Neural crest cell (in vitro differentiated cells): Measurements from ENCODE around the gene ANKRD63. TPM values are rescaled to one million over a fixed set of nuclear protein-coding genes. Genes with fewer than 3 reads are reported as not detected.

Experiments used
- DNase-seq: peaks from one replicate; pipeline ENCODE4 v3.0.0; 2021; ENCODE audit warnings: low read depth, mixed read lengths, low spot score
- H3K27ac Mint-ChIP-seq: one replicate; pipeline ENCODE4 v1.8.0; 2021; ENCODE audit warnings: mild to moderate bottlenecking, mixed read lengths; ENCODE audit not compliant: unreplicated experiment
- H3K27me3 Mint-ChIP-seq: 2 replicates; pipeline ENCODE4 v1.8.0; 2021; ENCODE audit warnings: low read depth, mild to moderate bottlenecking, mixed read lengths
- H3K36me3 Mint-ChIP-seq: 2 replicates; pipeline ENCODE4 v1.8.0; 2021; ENCODE audit warnings: low read depth, mild to moderate bottlenecking, mixed read lengths
- H3K4me1 Mint-ChIP-seq: 2 replicates; pipeline ENCODE4 v1.8.0; 2021; ENCODE audit warnings: mixed read lengths
- H3K4me3 Mint-ChIP-seq: one replicate; pipeline ENCODE4 v1.8.0; 2021; ENCODE audit warnings: mild to moderate bottlenecking, mixed read lengths
- H3K9me3 Mint-ChIP-seq: 2 replicates; pipeline ENCODE4 v1.8.0; 2021; ENCODE audit warnings: mixed read lengths
- CTCF ChIP-seq: fragments of 200-600 bp; sonication (generic); conservative IDR thresholded peaks from 2 replicates; pipeline ENCODE4 v1.5.0; 2021; ENCODE audit warnings: antibody characterized with exemption, mild to moderate bottlenecking
- total RNA-seq: library from RNA; stranded (reverse); gene quantifications from 2 replicates; pipeline ENCODE4 v1.2.1, GENCODE V29; 2021

Gene ANKRD63
- total RNA-seq, 1 donor from 2014 or later = not detected

- peak; percentile 36 for DNase-seq
- H3K4me3 Mint-ChIP-seq = peak within 1 kb of the TSS; percentile 77
- no peak for TF ChIP-seq CTCF
- H3K27ac Mint-ChIP-seq = no peak within 1 kb of the TSS
- H3K27me3 Mint-ChIP-seq = peaks cover 20% of the 10 kb centered on the region
- peaks cover 13% of the 10 kb centered on the region for H3K4me1 Mint-ChIP-seq
- no peaks in the 10 kb centered on the region for H3K9me3 Mint-ChIP-seq
- no peaks in the 10 kb centered on the region for H3K36me3 Mint-ChIP-seq
Observed at GRCh38 chr15:40238532-40239403, 44.1 kb downstream of the ANKRD63 start, which contains the start of gene PAK6. Gene PAK6, plus strand, starts transcription at chr15:40239063. Its CDS starts 25,723 bp downstream, at chr15:40264786.

GRCh38 chr15:40235201-40235885 lies 47.5 kb downstream of the ANKRD63 start:
- Mint-ChIP-seq H3K4me1 (peaks cover 13% of the 10 kb centered on the region), H3K9me3 (no peaks in the 10 kb centered on the region), H3K27me3 (peaks cover 20% of the 10 kb centered on the region), H3K27ac (no peak overlapping the region), H3K4me3 (no peak overlapping the region), H3K36me3 (no peaks in the 10 kb centered on the region)
- no peak for DNase-seq
- no peak for TF ChIP-seq CTCF

DNA sequence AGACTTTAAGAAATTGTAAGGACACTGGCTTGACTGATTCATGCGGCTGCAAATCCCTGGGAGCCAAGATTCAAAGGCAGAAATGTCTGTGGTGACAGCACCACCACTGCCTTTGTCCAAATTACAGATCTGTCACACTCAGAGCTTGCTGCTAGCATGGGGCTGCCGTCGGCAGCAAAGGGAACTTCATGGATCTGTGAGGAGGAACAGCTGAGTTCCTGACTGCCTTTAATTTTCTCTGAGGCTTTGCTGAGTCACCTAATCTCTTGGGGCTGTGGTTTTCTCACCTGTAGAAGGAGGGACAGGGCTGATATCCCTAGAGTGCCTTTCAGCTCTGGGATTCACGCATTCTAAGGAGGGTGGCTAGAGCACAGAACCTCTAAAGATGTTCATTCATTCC lies 48.1 kb downstream of the ANKRD63 start:
- no peaks in the 10 kb centered on the region for H3K36me3 Mint-ChIP-seq
- peaks cover 20% of the 10 kb centered on the region for H3K27me3 Mint-ChIP-seq
- TF ChIP-seq CTCF = no peak
- H3K27ac Mint-ChIP-seq = peak overlapping the region; percentile 84
- no peak for DNase-seq
- no peak overlapping the region for H3K4me3 Mint-ChIP-seq
- H3K4me1 Mint-ChIP-seq = peaks cover 13% of the 10 kb centered on the region
- H3K9me3 Mint-ChIP-seq = no peaks in the 10 kb centered on the region

- no peaks in the 10 kb centered on the region for H3K9me3 Mint-ChIP-seq
- H3K4me3 Mint-ChIP-seq = no peak overlapping the region
- no peak for DNase-seq
- no peak for TF ChIP-seq CTCF
- peaks cover 7% of the 10 kb centered on the region for H3K4me1 Mint-ChIP-seq
- H3K27ac Mint-ChIP-seq = no peak overlapping the region
- peaks cover 14% of the 10 kb centered on the region for H3K27me3 Mint-ChIP-seq
- H3K36me3 Mint-ChIP-seq = no peaks in the 10 kb centered on the region
Observed at GRCh38 chr15:40233727-40234577, 48.9 kb downstream of the ANKRD63 start.

- Mint-ChIP-seq H3K27ac (no peak overlapping the region), H3K4me1 (no peaks in the 10 kb centered on the region), H3K9me3 (no peaks in the 10 kb centered on the region), H3K27me3 (peaks cover 3% of the 10 kb centered on the region), H3K36me3 (no peaks in the 10 kb centered on the region), H3K4me3 (no peak overlapping the region)
- no peak for DNase-seq
- no peak for TF ChIP-seq CTCF
Observed at GRCh38 chr15:40232625-40233070, 50.2 kb downstream of the ANKRD63 start.
